Keratinocyte (primary cell): ENCODE measurements around the gene PIGU. TPM values are rescaled to one million over a fixed set of nuclear protein-coding genes. Genes with fewer than 3 reads are reported as not detected.

Experiments used
- DNase-seq: peaks from one replicate; pipeline ENCODE4 v3.0.0-alpha.2; 2011; ENCODE audit warnings: low read depth, missing footprints, low spot score
- FAIRE-seq: peaks from 2 replicates; lab custom pipeline; 2011; peaks lifted over from hg19 to GRCh38; lab: Jason Lieb, UNC
- H2AFZ ChIP-seq: 2 replicates; pipeline ENCODE4 v1.6.0; 2012; ENCODE audit warnings: low read length, control low read depth, inconsistent platforms; ENCODE audit not compliant: control insufficient read depth
- H3K27ac ChIP-seq: 2 replicates; pipeline ENCODE4 v1.5.1; 2011; ENCODE audit warnings: low read length; ENCODE audit not compliant: control insufficient read depth, insufficient read depth
- H3K27me3 ChIP-seq: 3 replicates; pipeline ENCODE4 v1.6.0; 2011; ENCODE audit warnings: low read length; ENCODE audit not compliant: control insufficient read depth, insufficient read depth; ENCODE audit errors: extremely low read depth
- H3K36me3 ChIP-seq, 2 experiments: 2 replicates in 1 of 2; 3 replicates in 1 of 2; pipeline ENCODE4 v1.5.1; 2011; ENCODE audit warnings: low read length in 2 of 2, mild to moderate bottlenecking in 1 of 2; ENCODE audit not compliant: control insufficient read depth in 2 of 2, insufficient read depth in 2 of 2; ENCODE audit errors: extremely low read depth in 1 of 2
- H3K4me1 ChIP-seq: 3 replicates; pipeline ENCODE4 v1.5.1; 2011; ENCODE audit warnings: low read length; ENCODE audit not compliant: control insufficient read depth, insufficient read depth; ENCODE audit errors: extremely low read depth
- H3K4me2 ChIP-seq: 3 replicates; pipeline ENCODE4 v1.6.0; 2011; ENCODE audit warnings: low read depth, low read length; ENCODE audit not compliant: control insufficient read depth, insufficient read depth; ENCODE audit errors: extremely low read depth
- H3K4me3 ChIP-seq, 3 experiments: fragments of 200-600 bp in 1 of 3; sonication (generic) in 1 of 3; 2 replicates in 2 of 3; 3 replicates in 1 of 3; pipeline ENCODE4 v1.5.1; 2011 to 2016; ENCODE audit warnings: low read length in 3 of 3, mild to moderate bottlenecking in 3 of 3, control low read depth in 2 of 3, inconsistent platforms in 1 of 3, low read depth in 1 of 3, mixed read lengths in 1 of 3, mixed run types in 1 of 3, moderate library complexity in 1 of 3; ENCODE audit not compliant: control insufficient read depth in 2 of 3, insufficient read depth in 2 of 3; ENCODE audit errors: extremely low read depth in 1 of 3
- H3K79me2 ChIP-seq: 2 replicates; pipeline ENCODE4 v1.6.0; 2012; ENCODE audit warnings: low read length; ENCODE audit not compliant: control insufficient read depth, insufficient read depth
- H3K9ac ChIP-seq: 3 replicates; pipeline ENCODE4 v1.6.0; 2011; ENCODE audit warnings: low read length; ENCODE audit not compliant: control insufficient read depth, insufficient read depth; ENCODE audit errors: extremely low read depth
- H3K9me1 ChIP-seq: 3 replicates; pipeline ENCODE4 v1.6.0; 2011; ENCODE audit warnings: low read length; ENCODE audit not compliant: control insufficient read depth, insufficient read depth; ENCODE audit errors: extremely low read depth
- H3K9me3 ChIP-seq: 2 replicates; pipeline ENCODE4 v1.5.1; 2012; ENCODE audit warnings: low read depth, low read length; ENCODE audit not compliant: control insufficient read depth
- H4K20me1 ChIP-seq: 3 replicates; pipeline ENCODE4 v1.6.0; 2011; ENCODE audit warnings: low read length; ENCODE audit not compliant: control insufficient read depth, insufficient read depth; ENCODE audit errors: extremely low read depth
- EZH2 ChIP-seq: IDR thresholded peaks from one replicate; pipeline ENCODE4 v1.6.1; 2012; ENCODE audit warnings: inconsistent platforms, mild to moderate bottlenecking, low read length, moderate library complexity
- dilution Hi-C: fragments of 300-500 bp; cut with MboI; formaldehyde crosslinking; loops from one replicate; pipeline ENCODE4 v1.7.0; 2020; ENCODE audit warnings: low sequenced_read_pairs; ENCODE audit not compliant: extremely low pct_ligation_motif_present
- polyA plus RNA-seq, 5 experiments: library from polyadenylated mRNA; depleted of rRNA in 3 of 5; stranded (reverse) in 3 of 5; stranded (forward) in 1 of 5; unstranded in 1 of 5; fragments of >200 nt; gene quantifications; 1 replicate in 1 of 5; 2 replicates in 3 of 5; 3 replicates in 1 of 5; pipeline versions ENCODE4 v1.2.1 to v1.2.3, GENCODE V29; 2011 to 2012; ENCODE audit warnings: missing spikeins in 2 of 5, low read depth in 1 of 5, low replicate concordance in 1 of 5
- TF ChIP-seq, protein P1 (sequence below), 3 experiments: IDR thresholded peaks in 1 of 3; conservative IDR thresholded peaks in 1 of 3; optimal IDR thresholded peaks in 1 of 3; 2 replicates in 2 of 3; 3 replicates in 1 of 3; pipeline versions ENCODE3 to v1.5.1; 2011; ENCODE audit warnings: low read length in 3 of 3, mild to moderate bottlenecking in 3 of 3, moderate library complexity in 2 of 3, control low read depth in 1 of 3, inconsistent platforms in 1 of 3; ENCODE audit not compliant: insufficient read depth in 2 of 3; ENCODE audit errors: extremely low read depth in 1 of 3

The PIGU gene
- polyA plus RNA-seq, 1 donor (not counting 4 experiments of a cell fraction or from before 2014, with no cell fraction given): 48.0 TPM

DNA sequence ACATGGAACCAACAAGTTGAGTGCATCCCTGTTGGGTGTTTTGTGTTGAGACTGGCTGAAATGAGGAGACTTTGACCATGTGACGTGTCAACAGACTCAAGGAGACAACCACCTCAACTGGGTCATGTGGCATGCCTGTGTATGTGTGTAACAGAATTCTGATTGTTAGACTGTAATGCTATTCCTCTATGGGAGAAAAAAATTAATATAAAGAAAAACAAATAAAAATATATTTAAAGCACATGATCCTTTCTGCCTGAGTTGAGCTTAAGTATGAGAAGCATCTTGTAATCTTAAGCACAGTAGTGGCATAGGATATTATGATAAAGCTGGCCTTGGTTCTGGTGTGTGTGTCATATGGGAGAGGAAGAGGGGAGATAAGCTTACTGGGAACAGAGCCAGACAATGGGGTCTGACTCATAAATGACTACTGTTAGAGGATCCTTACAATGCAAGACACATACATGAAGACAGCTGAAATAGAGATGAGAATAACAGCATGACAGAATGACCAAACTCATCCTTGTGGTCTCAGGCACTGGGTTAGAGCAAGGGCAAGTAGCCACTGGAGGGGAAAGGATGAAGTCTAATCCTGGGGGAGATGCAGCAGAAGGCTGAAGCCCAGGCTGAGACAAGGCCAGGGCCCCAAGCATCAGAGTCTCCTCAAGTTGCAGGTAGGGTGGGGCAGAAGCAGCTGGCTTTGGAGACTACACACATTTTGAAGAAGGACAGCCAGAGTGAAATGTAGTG, 36.5 kb upstream of the PIGU start:
- Histone ChIP-seq H3K9me3 (no peaks in the 10 kb centered on the region), H3K9me1 (peaks cover 5% of the 10 kb centered on the region), H3K79me2 (no peaks in the 10 kb centered on the region), H3K9ac (no peak overlapping the region), H3K4me1 (peaks cover 21% of the 10 kb centered on the region), H3K27ac (peak overlapping the region; percentile 31), H2AFZ (no peak overlapping the region), H3K4me2 (peak overlapping the region; percentile 27), H3K27me3 (no peaks in the 10 kb centered on the region), H4K20me1 (peaks cover 14% of the 10 kb centered on the region), H3K36me3 (peaks cover 4 to 14% of the 10 kb centered on the region in 2 experiments), H3K4me3 (no peak overlapping the region)
- DNase-seq: peak; percentile 74
- dilution Hi-C loops: no loop called here
- no peak for TF ChIP-seq EZH2
- TF ChIP-seq, protein P1, sequence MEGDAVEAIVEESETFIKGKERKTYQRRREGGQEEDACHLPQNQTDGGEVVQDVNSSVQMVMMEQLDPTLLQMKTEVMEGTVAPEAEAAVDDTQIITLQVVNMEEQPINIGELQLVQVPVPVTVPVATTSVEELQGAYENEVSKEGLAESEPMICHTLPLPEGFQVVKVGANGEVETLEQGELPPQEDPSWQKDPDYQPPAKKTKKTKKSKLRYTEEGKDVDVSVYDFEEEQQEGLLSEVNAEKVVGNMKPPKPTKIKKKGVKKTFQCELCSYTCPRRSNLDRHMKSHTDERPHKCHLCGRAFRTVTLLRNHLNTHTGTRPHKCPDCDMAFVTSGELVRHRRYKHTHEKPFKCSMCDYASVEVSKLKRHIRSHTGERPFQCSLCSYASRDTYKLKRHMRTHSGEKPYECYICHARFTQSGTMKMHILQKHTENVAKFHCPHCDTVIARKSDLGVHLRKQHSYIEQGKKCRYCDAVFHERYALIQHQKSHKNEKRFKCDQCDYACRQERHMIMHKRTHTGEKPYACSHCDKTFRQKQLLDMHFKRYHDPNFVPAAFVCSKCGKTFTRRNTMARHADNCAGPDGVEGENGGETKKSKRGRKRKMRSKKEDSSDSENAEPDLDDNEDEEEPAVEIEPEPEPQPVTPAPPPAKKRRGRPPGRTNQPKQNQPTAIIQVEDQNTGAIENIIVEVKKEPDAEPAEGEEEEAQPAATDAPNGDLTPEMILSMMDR (optimal IDR thresholded peaks at IDR 0.05 in 1 of 3, IDR thresholded peaks at IDR 0.05 in 1 of 3, conservative IDR thresholded peaks at IDR 0.05 in 1 of 3; ENCODE audit: extremely low read depth in 1 of 3, insufficient read depth in 2 of 3, low read length in 3 of 3): no peak
- peak; percentile 65 for FAIRE-seq

DNA sequence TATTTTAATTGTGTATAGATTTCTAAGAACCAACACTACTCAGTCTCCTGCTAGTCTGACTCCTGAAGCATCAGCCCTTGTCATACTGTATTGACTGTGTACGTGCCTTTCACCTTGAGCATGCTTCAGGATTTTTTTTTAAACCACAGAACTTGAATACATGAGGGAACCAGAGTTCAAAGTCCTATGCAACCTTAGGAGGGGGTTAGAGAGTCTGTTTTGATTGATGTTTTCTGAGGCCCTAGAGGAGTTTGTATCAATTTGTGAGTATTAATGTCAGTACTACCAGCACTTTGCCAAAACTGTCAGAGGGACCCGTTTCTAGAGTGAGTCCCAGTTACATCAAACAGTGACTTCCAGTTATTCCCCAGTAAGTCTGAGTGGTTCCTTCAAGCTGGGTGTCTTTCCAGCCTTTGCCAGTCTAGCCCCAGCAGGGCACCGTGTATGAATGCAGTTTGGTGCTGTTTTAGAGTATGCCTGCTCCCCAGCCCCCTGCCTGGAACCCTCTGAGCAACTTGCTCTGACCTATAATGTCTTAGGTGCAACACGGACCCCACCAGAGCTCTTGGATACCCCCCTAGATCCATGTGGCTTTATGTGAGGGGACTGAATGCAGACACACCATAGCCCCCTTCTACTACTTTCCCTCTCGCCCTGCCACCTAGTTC, 35.8 kb upstream of the PIGU start:
- no peak overlapping the region for H3K9ac ChIP-seq
- H3K4me2 ChIP-seq: peak overlapping the region; percentile 27
- no peaks in the 10 kb centered on the region for H3K9me3 ChIP-seq
- peaks cover 21% of the 10 kb centered on the region for H3K4me1 ChIP-seq
- TF ChIP-seq EZH2: no peak
- TF ChIP-seq, protein P1 (optimal IDR thresholded peaks at IDR 0.05 in 1 of 3, IDR thresholded peaks at IDR 0.05 in 1 of 3, conservative IDR thresholded peaks at IDR 0.05 in 1 of 3; ENCODE audit: extremely low read depth in 1 of 3, insufficient read depth in 2 of 3, low read length in 3 of 3): no peak
- DNase-seq (no peak), FAIRE-seq (no peak)
- H3K79me2 ChIP-seq: no peaks in the 10 kb centered on the region
- peaks cover 14% of the 10 kb centered on the region for H4K20me1 ChIP-seq
- no peak overlapping the region for H3K27ac ChIP-seq
- no peaks in the 10 kb centered on the region for H3K27me3 ChIP-seq
- peaks cover 4 to 11% of the 10 kb centered on the region in 2 experiments for H3K36me3 ChIP-seq
- H2AFZ ChIP-seq: no peak overlapping the region
- H3K4me3 ChIP-seq: no peak overlapping the region
- dilution Hi-C loops: no loop called here
- peaks cover 5% of the 10 kb centered on the region for H3K9me1 ChIP-seq
